Measurements from ENCODE around the gene FLAD1. TPM values are rescaled to one million over a fixed set of nuclear protein-coding genes. Genes with fewer than 3 reads are reported as not detected.

FLAD1 gene
- total and polyA plus RNA-seq, 2 donors (not counting 3 experiments of a cell fraction or from before 2014, with no cell fraction given) = 42.2 to 59.1 TPM

- H3K4me2 ChIP-seq (ENCODE audit: insufficient read depth, low read length) = no peak overlapping the region
- DNase-seq (ENCODE audit: low read depth, low spot score) = no peak
- no TSS peak for BruUV-seq (replicated peaks)
- TF ChIP-seq POLR2A (IDR thresholded peaks at IDR 0.05; ENCODE audit: low read depth, low read length) = no peak
- no peak for TF ChIP-seq EZH2 (IDR thresholded peaks at IDR 0.05; ENCODE audit: borderline replicate concordance, low read depth, low read length, severe bottlenecking)
- no peak for TF ChIP-seq FOS (IDR thresholded peaks at IDR 0.05; ENCODE audit: borderline replicate concordance, insufficient read depth, low read length)
- no peak for TF ChIP-seq JUN (IDR thresholded peaks at IDR 0.05; ENCODE audit: borderline replicate concordance, insufficient read depth, insufficient read length, low read depth)
- TF ChIP-seq POLR2AphosphoS5 (IDR thresholded peaks at IDR 0.05; ENCODE audit: insufficient read depth, low read depth, low read length) = no peak
- no peak for TF ChIP-seq MAX (IDR thresholded peaks at IDR 0.05; ENCODE audit: insufficient read depth, insufficient read length)
- no peak for TF ChIP-seq CTCF (IDR thresholded peaks at IDR 0.05; ENCODE audit: extremely low read depth in 1 of 2, insufficient read depth in 1 of 2, low read depth in 1 of 2, low read length in 2 of 2)
- TF ChIP-seq GATA2 (IDR thresholded peaks at IDR 0.05; ENCODE audit: insufficient read depth, insufficient read length, low read depth, low read length) = no peak
- no peak for TF ChIP-seq MYC (IDR thresholded peaks at IDR 0.05; ENCODE audit: low read depth, low read length)
- H3K4me1 ChIP-seq (ENCODE audit: control insufficient read depth, extremely low read depth, insufficient read depth, low read length) = peaks cover 9% of the 10 kb centered on the region
- H3K9me1 ChIP-seq (replicated peaks; ENCODE audit: control insufficient read depth, extremely low read depth, insufficient read depth, low read length) = no peaks in the 10 kb centered on the region
- H3K79me2 ChIP-seq (ENCODE audit: control insufficient read depth, insufficient read depth, low read length) = no peaks in the 10 kb centered on the region
- no peaks in the 10 kb centered on the region for H3K9me3 ChIP-seq (replicated peaks; ENCODE audit: control insufficient read depth, insufficient read depth, low read length)
- ChIA-PET CTCF (interaction anchor here (0.6 to 2.4 kb wide), 7 partner anchors 19 to 82 kb away, joined by 3 to 16 read pairs (median 4); partner anchors contain the start of genes LENEP and PMVK), POLR2A (interaction anchor here (0.6 kb wide), 1 partner anchor 8 kb away, joined by 6 read pairs; no protein-coding TSS in a partner anchor)
- no peaks in the 10 kb centered on the region for H4K20me1 ChIP-seq (replicated peaks; ENCODE audit: control insufficient read depth, extremely low read depth, insufficient read depth, low read length)
- H3K27ac ChIP-seq (ENCODE audit: insufficient read depth, low read depth, low read length) = no peak overlapping the region
- no peak for FAIRE-seq
- H3K9ac ChIP-seq (replicated peaks; ENCODE audit: extremely low read depth, insufficient read depth, low read length) = no peak overlapping the region
- dilution Hi-C loops (cut with MboI; ENCODE audit: extremely low pct_ligation_motif_present, low sequenced_read_pairs) (no loop called here), intact Hi-C loops (cut with micrococcal nuclease) (loop anchor here (5.0 kb wide), 1 partner anchor 461 kb away; the partner anchor contains the start of gene UBE2Q1)
- no peak overlapping the region for H2AFZ ChIP-seq (ENCODE audit: low read depth, low read length)
- peaks cover 0 to 19% of the 10 kb centered on the region in 2 experiments for H3K36me3 ChIP-seq (ENCODE audit: control insufficient read depth in 2 of 2, extremely low read depth in 1 of 2, insufficient read depth in 2 of 2, low read length in 2 of 2)
- H3K27me3 ChIP-seq (ENCODE audit: control insufficient read depth in 2 of 2, insufficient read depth in 2 of 2, low read length in 2 of 2) = no peaks in the 10 kb centered on the region
- H3K4me3 ChIP-seq (replicated peaks in 1 of 3; ENCODE audit: insufficient read depth in 1 of 3, low read depth in 1 of 3, low read length in 3 of 3) = no peak overlapping the region
These were observed 35.6 kb downstream of the FLAD1 start for GRCh38 chr1:155018617-155019348.
